Calu3 (cell line): ENCODE measurements around the gene SLC19A2. TPM values are rescaled to one million over a fixed set of nuclear protein-coding genes. Genes with fewer than 3 reads are reported as not detected.

Source experiments
- BruUV-seq: library from RNA; stranded (reverse); fragments of 400-500 nt; replicated peaks from 2 replicates; lab custom pipeline; 2021; lab: Mats Ljungman, UMichigan
- CTCF ChIA-PET: fragments of 300-600 bp; sonication (Branson Sonifier 250); formaldehyde crosslinking; loops from one replicate; lab custom pipeline; 2022; ENCODE audit warnings: antibody characterized with exemption; lab: Charles Lee
- DNase-seq: peaks from one replicate; pipeline ENCODE4 v3.0.0; 2022
- H3K27ac Mint-ChIP-seq: one replicate; pipeline ENCODE4 v1.8.0; 2022; ENCODE audit warnings: mixed read lengths; ENCODE audit not compliant: unreplicated experiment
- H3K27me3 Mint-ChIP-seq: one replicate; pipeline ENCODE4 v1.8.0; 2022; ENCODE audit warnings: mixed read lengths; ENCODE audit not compliant: unreplicated experiment
- H3K36me3 Mint-ChIP-seq: one replicate; pipeline ENCODE4 v1.8.0; 2022; ENCODE audit warnings: mild to moderate bottlenecking, moderate library complexity, mixed read lengths; ENCODE audit not compliant: insufficient read depth, unreplicated experiment
- H3K4me1 Mint-ChIP-seq: one replicate; pipeline ENCODE4 v1.8.0; 2022; ENCODE audit warnings: mild to moderate bottlenecking, low read depth, mixed read lengths; ENCODE audit not compliant: unreplicated experiment
- H3K4me3 Mint-ChIP-seq: one replicate; pipeline ENCODE4 v1.8.0; 2022; ENCODE audit warnings: mild to moderate bottlenecking, low read depth, moderate library complexity, mixed read lengths; ENCODE audit not compliant: unreplicated experiment
- H3K9me3 Mint-ChIP-seq: one replicate; pipeline ENCODE4 v1.8.0; 2022; ENCODE audit warnings: low read depth, mixed read lengths; ENCODE audit not compliant: unreplicated experiment
- CTCF ChIP-seq: fragments of 200-600 bp; IDR thresholded peaks from one replicate; pipeline ENCODE4 v1.8.0; 2022; ENCODE audit warnings: antibody characterized with exemption; ENCODE audit not compliant: unreplicated experiment
- intact Hi-C: fragments of 100-400 bp; cut with micrococcal nuclease; formaldehyde crosslinking; loops from one replicate; pipeline ENCODE4 v1.10.0; 2022; ENCODE audit not compliant: unreplicated experiment
- total RNA-seq: library from RNA; stranded (reverse); gene quantifications from 2 replicates; pipeline ENCODE4 v1.2.3, GENCODE V29; 2022

SLC19A2 gene
- total RNA-seq, 1 experiment from 2014 or later = 22.0 TPM

DNA sequence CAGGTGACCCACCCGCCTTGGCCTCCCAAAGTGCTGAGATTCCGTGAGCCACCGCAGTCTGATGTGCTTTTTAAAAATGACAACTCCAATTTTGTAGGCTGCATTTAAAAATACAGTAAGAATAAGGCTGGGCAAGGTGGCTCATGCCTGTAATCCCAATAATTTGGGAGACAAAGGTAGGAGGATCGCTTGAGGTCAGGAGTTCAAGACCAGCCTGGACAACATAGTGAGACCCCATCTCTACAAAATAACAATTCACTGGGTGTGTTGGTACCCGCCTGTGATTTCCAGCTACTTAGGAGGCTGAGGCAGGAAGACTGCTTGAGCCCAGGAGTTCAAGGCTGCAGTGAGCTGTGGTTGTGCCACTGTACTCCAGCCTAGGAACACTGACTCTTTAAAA, 23.4 kb downstream of the SLC19A2 start:
- H3K9me3 Mint-ChIP-seq = no peaks in the 10 kb centered on the region
- intact Hi-C loops = loop anchor here (5.0 to 10.0 kb wide), 3 partner anchors 95 to 342 kb away; partner anchors contain the start of genes BLZF1 and NME7

DNA sequence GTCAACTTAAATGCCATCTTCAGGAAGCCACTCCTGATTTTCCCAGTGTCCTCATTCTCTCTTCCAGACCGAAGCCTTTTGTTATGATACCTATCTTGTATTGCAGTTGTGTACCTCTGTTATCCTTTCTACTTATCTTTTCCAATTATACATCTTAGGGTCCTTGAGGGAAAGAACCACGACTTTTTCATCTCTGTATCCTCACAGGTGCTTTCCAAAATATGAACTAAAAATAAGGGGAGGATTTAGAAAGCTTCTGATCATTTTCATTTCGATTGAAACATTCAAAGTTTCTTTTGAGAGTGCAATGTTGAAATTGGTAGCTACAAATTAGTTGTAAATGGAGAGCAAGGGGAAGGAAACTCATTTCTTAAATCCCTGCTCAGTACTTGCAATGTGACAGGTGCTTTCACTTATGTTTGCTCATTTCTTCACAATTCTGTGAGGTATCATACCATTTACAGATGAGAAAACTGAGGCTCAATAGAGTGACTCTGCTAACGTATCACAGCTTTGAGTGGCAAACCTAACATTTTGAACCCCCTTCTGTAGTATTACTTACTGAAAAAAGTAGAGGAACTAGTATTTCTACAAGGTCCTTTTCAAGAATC, 24.2 kb downstream of the SLC19A2 start:
- Mint-ChIP-seq H3K9me3 (peaks cover 6% of the 10 kb centered on the region), H3K36me3 (peaks cover 11% of the 10 kb centered on the region), H3K4me1 (peaks cover 12% of the 10 kb centered on the region), H3K4me3 (peak overlapping the region; percentile 78), H3K27me3 (no peaks in the 10 kb centered on the region), H3K27ac (peak overlapping the region; percentile 3)
- no TSS peak for BruUV-seq
- intact Hi-C loops = loop anchor here (5.0 to 10.0 kb wide), 3 partner anchors 94 to 343 kb away; partner anchors contain the start of genes BLZF1 and NME7
- CTCF ChIA-PET = interaction anchor here (1.2 kb wide), 1 partner anchor 85 kb away, joined by 3 read pairs; no protein-coding TSS in a partner anchor
- no peak for DNase-seq
- no peak for TF ChIP-seq CTCF

More for the DNA sequence above, 23.4 kb downstream of the SLC19A2 start:
- TF ChIP-seq CTCF = no peak
- Mint-ChIP-seq H3K4me3 (no peak overlapping the region), H3K36me3 (peaks cover 11% of the 10 kb centered on the region), H3K27ac (no peak overlapping the region), H3K27me3 (no peaks in the 10 kb centered on the region), H3K4me1 (peaks cover 12% of the 10 kb centered on the region)
- CTCF ChIA-PET = interaction anchor here (0.8 kb wide), 1 partner anchor 84 kb away, joined by 3 read pairs; no protein-coding TSS in a partner anchor
- DNase-seq = no peak
- BruUV-seq = no TSS peak

- H3K27me3 Mint-ChIP-seq = no peaks in the 10 kb centered on the region
- peaks cover 11% of the 10 kb centered on the region for H3K36me3 Mint-ChIP-seq
- intact Hi-C loops = loop anchor here (5.0 to 10.0 kb wide), 3 partner anchors 93 to 344 kb away; partner anchors contain the start of genes BLZF1 and NME7
- H3K4me1 Mint-ChIP-seq = peaks cover 12% of the 10 kb centered on the region
- peak; percentile 75 for DNase-seq
- peaks cover 6% of the 10 kb centered on the region for H3K9me3 Mint-ChIP-seq
- H3K4me3 Mint-ChIP-seq = peak overlapping the region; percentile 78
- H3K27ac Mint-ChIP-seq = peak overlapping the region; percentile 72
- BruUV-seq = TSS peak; percentile 96
- TF ChIP-seq CTCF = no peak
- CTCF ChIA-PET = interaction anchor here (1.2 kb wide), 1 partner anchor 86 kb away, joined by 3 read pairs; no protein-coding TSS in a partner anchor
These were observed 25.4 kb downstream of the SLC19A2 start for GRCh38 chr1:169460191-169460833.

- intact Hi-C loops = loop anchor here (10.0 kb wide), 1 partner anchor 853 kb away; no protein-coding TSS in a partner anchor
- H3K27ac Mint-ChIP-seq = no peak overlapping the region
- H3K4me3 Mint-ChIP-seq = no peak overlapping the region
- H3K4me1 Mint-ChIP-seq = peaks cover 12% of the 10 kb centered on the region
- peaks cover 11% of the 10 kb centered on the region for H3K36me3 Mint-ChIP-seq
- no TSS peak for BruUV-seq
- no peaks in the 10 kb centered on the region for H3K27me3 Mint-ChIP-seq
- DNase-seq = no peak
- no peak for TF ChIP-seq CTCF
- CTCF ChIA-PET = no interaction called here
- peaks cover 6% of the 10 kb centered on the region for H3K9me3 Mint-ChIP-seq
These were observed 28.3 kb downstream of the SLC19A2 start for GRCh38 chr1:169457443-169457842.
